Stimulated activated CD4-positive, alpha-beta T cell treated with anti-CD3 and anti-CD28 coated beads, TNF-alpha, amount 100 ng/mL, for 1 hour (primary cell): ENCODE measurements around the gene TAS2R16.

Experiments used
- DNase-seq, 3 donors: peaks; one replicate each; pipeline ENCODE4 v3.0.0-alpha.2; 2020; ENCODE audit warnings: low read depth in 3 of 3, low spot score in 1 of 3

The TAS2R16 gene, protein sequence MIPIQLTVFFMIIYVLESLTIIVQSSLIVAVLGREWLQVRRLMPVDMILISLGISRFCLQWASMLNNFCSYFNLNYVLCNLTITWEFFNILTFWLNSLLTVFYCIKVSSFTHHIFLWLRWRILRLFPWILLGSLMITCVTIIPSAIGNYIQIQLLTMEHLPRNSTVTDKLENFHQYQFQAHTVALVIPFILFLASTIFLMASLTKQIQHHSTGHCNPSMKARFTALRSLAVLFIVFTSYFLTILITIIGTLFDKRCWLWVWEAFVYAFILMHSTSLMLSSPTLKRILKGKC

DNA sequence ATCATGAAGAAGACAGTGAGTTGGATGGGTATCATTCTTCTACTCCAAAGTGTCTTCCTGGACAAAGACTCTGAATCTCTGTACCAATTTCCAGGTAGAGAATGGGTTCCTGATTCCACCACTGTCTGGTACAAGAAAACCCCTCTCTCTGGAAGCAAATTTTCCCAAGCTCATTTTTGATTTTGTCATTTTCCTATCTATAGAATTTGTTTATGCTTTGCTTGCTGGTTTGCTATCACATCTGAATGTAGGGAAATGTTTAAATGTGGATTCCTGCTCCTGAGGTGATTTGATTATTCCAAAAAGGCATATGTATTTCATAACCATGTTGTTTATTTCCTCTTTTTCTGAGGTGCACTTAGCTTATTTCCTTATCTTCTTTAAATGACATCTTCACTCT is at the start of gene TAS2R16:
Gene TAS2R16 (minus strand): TSS at position 101 of the 400 bp plus-strand sequence. CDS start 66 bp downstream, at position 35.
- no peak for DNase-seq

DNA sequence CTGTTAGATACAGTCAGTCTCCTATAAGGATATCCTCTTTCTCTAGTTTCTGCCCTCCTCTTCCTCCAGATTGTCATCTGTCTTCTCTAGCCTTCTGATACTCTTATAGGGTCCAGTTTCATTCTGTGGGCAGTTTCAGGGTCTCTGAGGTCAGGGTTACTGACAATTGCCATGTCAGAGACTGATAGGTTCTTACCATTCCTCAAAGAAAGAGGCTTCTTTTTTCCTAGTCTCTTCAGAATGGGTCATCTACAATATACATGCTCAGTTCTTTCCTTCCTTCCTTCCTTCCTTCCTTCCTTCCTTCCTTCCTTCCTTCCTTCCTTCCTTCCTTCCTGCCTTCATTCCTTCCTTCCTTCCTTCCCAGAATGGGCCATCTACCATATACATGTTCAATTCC is 48.1 kb upstream of the TAS2R16 start:
- DNase-seq: no peak

DNA sequence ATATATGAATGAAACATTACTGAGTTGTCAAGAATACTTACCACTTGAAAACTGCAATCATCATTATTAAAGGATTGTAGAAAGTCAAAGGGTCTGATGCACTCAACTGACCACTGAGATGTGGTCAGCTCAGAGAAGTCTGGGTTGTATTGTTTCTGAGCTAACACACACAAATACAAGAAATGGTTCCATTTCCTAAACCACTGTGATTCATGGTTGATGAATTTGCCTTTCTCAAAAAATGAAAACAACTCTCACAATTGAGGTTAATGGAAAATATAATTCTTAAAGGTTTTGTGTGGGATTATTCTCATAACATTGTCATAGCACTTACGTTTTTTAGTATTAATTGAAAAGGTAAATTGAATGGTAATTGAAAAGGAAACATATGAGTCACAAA is 45.6 kb upstream of the TAS2R16 start:
- DNase-seq: no peak

DNA sequence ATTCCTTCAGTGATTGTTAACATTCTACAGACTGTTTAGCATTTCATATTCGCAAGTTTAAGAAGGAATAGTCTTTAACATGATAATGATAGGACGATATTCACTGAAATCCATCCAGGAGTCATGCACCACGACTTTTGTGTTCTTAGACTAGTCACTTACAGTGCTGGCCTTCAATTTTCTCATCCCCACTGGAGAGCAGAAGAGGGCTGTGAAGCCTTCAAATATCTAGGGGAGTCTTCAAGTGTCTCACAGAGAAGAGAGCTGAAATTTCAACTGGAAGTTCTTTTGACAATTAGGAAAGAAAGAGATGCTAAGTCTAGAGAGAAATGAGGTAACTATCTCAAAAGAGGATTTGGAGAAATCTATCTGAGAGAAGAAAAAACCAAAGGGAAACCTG is 43.8 kb upstream of the TAS2R16 start:
- DNase-seq: no peak

DNA sequence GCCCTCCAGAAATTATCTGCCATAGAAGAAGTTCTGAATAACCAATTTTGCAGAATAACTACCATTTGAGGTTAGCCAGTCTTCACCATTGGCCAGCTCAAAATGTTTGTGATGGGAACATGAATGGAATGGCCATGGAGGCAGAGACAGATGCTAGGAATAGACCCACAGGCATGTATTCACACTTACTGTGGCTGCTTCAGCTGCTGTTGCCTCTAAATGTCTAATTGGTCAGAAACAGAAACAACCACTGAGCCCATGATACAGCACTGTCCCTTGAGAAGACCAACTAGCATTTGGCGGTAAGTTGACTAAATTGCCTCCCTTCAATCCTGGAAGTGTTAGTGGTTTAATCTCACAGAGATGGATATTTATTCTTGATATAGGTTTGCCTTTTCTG is 38.6 kb upstream of the TAS2R16 start:
- no peak for DNase-seq

DNA sequence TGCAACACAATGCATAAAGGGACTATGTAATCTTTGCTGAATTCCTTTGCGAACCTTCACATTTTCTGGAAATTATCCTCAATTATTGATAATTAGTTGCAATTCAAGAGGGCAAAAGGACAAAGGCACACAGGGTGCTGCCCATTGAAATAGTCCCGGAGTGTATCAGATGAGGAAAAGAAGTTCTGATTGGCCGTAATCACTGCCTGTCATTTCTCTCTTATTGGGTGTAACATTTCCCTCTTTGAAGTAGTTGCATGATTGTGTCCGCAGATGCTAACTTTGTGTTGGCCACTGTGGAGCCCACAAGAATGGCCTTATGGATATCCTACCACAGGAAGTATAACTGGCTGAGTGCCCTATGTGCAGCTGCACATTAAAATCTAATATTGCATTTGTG is 35.1 kb upstream of the TAS2R16 start:
- DNase-seq: no peak

DNA sequence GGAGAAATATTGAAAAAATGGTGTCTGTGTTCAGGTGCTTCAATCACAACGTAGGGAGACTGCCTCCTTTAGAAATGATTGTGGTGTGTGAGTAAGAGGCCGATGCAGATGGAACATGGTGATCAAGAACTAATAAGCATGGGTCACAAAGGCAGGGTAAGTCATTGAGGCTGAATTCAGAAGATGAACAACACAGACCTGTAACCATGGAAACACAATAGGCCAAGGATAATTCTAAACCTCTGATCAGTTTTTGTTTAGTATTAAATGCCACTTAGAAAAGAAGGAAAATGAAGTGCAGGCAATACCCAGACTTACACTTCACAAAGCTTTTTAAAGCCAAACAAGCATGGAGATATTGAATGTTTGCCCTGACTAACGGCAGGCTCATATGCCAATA is 32.8 kb upstream of the TAS2R16 start:
- no peak for DNase-seq

DNA sequence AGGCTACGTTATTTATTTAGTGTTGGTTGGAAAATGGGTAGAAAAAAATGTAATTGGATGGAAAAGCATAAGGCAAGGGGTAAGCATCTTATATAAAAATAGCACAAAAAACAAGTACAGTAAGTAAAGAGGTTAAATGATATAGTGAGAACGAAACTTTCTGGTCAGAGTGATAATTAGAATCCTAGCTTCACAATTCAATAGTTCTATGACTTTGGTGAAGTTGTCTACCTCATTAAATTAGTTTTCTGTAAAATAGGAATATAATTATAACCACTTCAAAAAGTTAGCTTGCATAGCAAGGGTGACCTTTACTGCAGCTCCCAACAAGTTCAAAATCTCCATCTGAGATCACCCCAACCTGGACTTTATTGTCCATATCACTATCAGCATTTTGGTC is 30.8 kb upstream of the TAS2R16 start:
- DNase-seq: no peak

DNA sequence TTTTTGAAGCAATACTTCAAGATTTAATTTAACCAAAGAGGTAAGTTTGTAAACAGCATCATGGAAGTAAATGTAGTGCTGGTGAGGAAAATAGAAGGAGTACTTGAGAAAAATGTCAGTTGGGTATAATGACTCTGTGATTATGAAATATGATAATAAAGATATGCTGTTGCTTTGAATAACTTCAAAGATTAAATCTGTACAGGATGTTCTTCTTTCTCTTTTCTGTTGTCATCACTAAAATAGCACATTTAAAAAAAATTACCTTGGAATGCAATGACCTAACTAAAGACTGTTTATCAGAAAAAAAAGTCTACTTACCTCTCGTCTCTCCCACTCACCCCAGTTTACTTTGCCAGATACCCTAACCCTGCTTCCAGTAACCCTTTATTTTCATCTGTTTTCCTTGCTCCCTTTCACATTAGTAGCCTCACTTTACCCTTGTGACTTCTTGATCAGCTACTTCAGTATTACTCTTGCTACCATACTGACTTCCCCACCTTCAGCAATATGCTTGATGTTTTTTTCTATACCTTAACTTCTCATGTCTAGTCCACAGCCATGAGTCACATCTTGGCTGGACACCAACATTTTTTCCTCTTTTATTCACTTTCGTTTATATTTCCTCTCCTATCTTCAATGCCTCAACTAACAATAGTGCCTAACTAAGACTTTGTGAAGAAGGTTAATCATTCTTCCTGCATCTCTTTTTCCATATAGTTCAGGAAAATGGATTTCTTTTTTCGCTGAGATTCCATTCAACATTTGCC is 29.7 kb upstream of the TAS2R16 start:
- no peak for DNase-seq

DNA sequence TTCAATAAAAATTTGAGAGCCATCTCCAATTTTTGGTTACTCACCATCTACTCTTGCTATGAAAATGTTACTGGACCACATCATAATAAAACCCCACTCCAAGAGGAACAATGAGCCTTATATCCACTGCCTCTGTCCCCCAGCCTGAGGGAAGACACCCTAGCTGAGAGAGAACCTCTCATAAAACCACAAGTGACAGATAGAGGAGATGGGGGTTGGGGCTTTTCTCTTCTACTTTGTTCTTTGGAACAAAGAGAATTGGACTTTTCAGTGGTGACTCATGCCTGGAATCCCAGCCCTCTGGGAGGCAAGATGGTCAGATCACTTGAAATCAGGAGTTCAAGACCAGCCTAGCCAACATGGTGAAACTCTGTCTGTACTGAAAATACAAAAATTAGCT is 27.6 kb upstream of the TAS2R16 start:
- no peak for DNase-seq

DNA sequence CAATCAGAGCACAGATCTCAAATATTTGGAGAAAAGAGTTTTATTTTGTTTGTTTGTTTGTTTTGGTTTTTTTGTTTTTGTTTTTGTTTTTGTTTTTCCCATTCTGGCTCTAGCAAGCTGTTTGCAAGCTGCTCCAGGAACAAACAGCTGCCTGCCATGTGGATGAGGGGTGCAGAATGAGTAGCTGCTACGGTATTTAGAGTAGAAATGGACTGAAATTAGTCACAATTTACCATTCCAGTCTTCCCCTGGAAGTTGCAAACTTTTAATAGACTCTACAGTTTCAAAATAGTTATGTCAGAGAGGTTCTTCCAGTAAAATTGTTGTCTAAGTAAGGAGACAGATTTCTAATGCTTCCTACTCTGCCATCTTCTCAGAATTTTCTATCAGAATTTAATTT is 27.1 kb upstream of the TAS2R16 start:
- DNase-seq: no peak

DNA sequence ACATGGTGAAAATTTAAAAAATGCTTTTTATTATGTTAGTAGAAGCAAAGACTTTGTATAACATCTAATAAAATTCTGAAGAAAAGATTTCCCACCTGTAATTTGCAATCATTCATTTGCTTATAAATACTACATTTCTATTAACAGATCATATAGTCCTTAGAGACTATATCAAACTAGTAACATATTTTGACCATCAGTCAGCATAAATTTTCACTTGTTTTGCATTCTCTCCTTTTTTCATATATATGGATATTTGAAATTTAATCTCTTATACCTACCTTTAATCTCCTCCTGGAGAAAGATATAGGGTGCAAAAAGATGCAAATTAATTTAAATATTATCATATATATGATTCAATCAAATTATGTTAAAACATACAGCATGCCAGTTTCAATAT is 16.9 kb upstream of the TAS2R16 start:
- no peak for DNase-seq

DNA sequence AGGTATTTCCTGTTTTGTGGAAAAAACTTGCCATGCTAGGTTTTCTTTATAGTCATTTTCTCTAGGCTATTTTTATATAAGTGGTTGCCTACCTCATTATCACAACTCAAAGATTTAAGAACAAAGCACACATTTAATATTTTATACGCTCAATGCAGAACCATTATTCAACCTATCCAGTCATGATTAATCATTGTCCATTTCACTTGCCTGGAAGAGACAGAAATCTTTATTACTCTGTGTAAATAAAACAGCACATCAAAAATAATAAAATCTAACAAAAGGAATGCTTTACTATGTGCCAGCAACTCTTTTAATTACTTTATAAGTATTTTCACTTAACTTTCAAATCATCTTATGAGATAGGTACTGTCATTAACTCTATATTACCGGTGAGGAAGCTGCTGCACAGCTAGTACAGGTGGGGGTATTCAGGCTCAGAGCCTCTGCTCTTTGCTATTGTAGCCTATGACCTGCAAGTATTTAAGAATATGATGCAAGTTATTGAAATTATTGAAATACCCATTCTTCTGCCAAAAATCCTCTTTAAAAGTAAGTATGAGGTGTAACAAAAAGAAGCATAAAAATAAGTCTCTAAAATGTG is 16.4 kb upstream of the TAS2R16 start:
- DNase-seq: no peak

DNA sequence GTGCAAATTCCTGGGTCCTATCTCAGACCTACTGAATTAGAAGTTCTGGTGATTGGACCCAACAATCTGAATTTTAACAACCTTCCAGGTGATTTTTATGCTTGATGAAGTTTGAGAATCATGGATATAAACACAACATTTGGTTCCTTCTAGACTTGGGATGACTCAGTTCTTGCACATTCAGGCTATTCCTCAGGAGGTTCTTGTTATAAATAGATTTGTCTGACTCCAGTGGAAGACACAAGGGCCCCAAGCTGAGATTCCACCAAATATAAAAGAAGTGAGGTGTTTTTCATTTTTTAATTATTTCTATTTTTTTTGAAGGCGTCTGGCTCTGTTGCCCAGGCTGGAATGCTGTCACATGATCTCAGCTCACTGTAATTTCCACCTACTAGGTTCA is 9.4 kb upstream of the TAS2R16 start:
- no peak for DNase-seq

DNA sequence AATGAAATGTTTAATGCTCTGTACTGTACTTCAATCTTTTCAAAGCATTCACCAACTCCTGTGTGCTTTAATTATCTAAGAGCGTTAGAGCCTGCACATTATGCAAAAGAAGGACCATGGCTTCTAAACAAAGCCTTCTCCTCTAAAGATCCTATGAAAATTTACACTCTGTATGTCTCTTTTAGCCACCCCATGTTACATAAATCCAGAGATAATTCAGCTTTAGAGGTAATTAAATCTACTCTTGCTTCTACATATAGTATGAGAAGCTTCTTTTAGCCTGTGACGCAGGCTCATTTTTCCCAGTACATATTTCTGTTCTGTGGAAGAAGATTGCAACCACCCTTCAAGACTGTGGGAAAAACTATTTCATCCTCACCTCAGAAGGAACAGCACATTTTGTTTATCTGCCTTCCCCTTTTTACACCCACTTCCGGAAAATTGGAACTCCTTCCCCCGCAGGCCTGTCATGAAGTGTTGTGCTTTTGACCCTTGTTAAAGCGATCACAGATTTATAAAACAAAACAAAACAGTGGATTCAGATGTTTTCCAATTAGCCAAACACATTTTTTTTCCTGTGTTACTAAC is 8.1 kb upstream of the TAS2R16 start:
- no peak for DNase-seq

DNA sequence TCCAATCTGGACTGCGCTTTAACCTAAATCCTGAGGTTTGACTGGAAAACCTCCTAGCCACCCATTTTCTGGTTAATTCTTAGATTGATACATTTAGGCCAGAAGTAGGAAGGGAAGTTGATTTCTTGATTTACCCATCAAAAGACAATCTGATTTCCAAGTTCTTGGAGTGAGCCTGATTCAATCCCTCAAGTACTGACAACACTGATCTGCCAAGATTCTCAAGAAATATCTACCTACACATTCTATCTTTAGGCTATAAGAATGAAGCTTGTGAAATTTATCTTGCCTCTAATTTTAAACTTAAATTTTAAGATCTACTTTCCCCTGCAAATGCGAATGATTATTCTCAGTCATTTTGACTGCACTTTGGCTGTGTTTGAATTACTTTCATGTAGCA is 5.9 kb downstream of the TAS2R16 start:
- no peak for DNase-seq

DNA sequence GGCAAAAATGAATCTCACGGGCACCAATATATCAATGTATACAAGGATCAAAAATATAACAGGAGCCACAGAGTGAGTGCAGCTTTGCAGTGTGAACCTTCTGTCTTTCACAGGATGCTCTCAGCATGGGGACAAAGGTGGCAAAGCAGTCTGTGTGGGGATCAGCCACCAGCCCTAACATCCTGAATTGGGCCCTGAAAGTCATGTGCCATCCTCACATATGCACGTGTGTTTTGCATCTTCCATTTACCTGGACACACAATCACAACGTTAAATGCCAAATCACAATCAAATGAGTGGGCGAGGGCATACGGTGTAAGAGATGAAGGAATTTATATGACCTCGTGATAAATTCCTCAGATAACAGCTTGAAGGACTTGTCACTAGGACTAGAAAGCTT is 6.5 kb downstream of the TAS2R16 start:
- DNase-seq: no peak

DNA sequence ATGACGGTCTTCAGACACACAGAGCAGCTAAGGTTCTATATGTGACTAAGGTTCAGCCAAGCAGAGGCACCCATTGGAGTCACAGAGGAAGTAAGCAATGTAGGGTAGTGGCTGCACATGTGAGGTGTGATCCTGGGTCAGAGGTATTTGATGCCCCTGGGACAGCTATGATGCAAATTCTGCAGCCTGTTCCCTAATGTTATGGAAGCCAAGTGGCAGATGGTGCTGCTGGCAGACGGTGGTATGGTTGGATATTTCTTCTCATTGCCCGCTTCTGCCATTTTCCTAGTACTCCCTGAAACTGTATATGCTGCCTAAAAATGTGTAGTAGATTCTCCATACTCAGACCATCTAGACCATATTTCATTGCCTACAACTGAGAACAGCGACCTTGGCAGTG is 7.2 kb downstream of the TAS2R16 start:
- no peak for DNase-seq

DNA sequence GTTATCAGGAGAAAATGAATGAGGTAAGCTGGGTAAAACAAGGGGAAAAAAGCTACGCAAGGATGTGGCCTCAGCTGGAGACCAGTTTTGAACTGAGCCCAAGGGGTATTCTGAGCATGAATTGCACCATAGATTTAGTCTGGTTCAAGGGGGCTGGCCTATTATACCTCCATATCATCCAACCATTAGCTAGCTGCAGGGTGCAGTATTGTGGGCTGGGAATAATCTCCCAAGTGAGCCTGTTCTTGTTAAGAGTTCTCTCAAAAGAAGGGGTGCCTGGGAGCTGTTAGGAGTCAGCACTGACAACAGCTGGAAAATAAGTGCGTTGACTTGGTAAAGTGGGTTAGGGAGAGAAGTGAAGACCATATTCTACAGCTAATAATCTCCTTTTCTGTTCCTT is 8.0 kb downstream of the TAS2R16 start:
- no peak for DNase-seq

DNA sequence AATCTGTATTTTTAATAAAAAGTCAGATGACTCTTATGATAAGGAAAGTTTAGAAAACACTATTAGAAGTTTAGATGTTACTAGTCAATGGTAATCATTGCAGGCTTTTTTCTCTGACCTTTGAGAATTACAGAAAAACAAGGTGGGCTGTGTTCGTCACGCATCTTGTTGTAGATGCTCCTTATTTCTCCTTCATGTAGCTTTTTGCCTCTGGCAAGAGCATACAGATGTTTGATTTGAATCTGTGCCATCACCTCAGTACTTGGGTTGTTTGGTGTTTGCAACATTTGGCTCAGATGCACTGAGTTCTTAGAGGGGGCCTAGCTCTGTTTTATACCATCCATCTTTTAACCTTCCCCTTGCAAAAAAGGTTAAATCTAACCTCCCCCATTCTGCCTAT is 11.5 kb downstream of the TAS2R16 start:
- no peak for DNase-seq

DNA sequence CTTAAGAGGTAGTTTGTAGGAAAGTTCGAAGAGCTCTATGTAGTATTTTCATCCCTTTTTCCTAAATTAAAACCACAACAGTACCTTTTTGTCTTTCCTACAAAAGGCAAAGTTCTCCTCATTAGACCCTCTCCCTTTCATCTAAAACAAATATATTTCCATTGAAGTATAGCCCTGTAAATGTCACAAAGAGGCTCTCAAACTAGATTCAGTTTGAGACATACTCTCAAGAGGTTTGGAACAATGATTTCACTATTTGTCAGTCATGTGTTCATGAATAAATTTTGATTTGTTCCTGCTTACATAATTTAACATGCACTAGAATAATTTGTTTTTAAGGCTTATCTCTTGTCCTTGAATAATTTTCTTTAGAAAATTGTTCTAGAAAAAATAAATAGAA is 12.2 kb downstream of the TAS2R16 start:
- DNase-seq: no peak

DNA sequence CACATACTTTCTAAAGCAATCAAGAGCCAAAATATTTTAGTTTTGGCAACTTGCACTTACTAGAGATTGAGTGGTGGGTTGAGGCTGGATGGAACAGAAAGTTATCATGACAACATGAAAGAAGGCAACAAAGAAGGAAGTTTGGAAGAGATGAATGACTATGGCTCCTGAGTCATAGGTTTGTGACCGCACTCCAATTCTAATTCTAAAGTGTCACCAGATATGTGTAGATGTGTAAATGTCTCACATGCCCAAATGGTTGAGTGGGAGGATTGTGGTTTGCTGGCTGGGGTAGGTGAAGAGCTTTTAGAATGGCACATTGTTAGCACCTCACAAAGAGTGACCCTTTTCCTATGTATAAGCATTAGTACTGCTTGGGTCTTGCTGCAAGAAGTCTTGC is 20.2 kb downstream of the TAS2R16 start:
- no peak for DNase-seq
